Astrocyte (in vitro differentiated cells and primary cell): Measurements from ENCODE around the gene AGPAT4. TPM values are rescaled to one million over a fixed set of nuclear protein-coding genes. Genes with fewer than 3 reads are reported as not detected.
A peak's percentile ranks its signal among the peaks of the same experiment; 100 is the strongest.

ENCODE experiments used
- DNase-seq: peaks from one replicate; pipeline ENCODE4 v3.0.0-alpha.2; 2010; ENCODE audit warnings: low read depth
- FAIRE-seq: peaks from 2 replicates; lab custom pipeline; 2011; peaks lifted over from hg19 to GRCh38; lab: Jason Lieb, UNC
- H2AFZ ChIP-seq: 2 replicates; pipeline ENCODE4 v1.6.0; 2012; ENCODE audit warnings: low read depth, low read length, inconsistent platforms
- H3K27ac ChIP-seq: 2 replicates; pipeline ENCODE4 v1.5.1; 2011; ENCODE audit warnings: low read depth, low read length, inconsistent platforms
- H3K27me3 ChIP-seq: 2 replicates; pipeline ENCODE4 v1.6.0; 2011; ENCODE audit warnings: low read length, inconsistent platforms; ENCODE audit not compliant: insufficient read depth
- H3K36me3 ChIP-seq: 2 replicates; pipeline ENCODE4 v1.5.1; 2011; ENCODE audit warnings: low read length, inconsistent platforms; ENCODE audit not compliant: insufficient read depth
- H3K4me1 ChIP-seq: 2 replicates; pipeline ENCODE4 v1.5.1; 2011; ENCODE audit warnings: low read length, inconsistent platforms; ENCODE audit not compliant: insufficient read depth
- H3K4me2 ChIP-seq: 2 replicates; pipeline ENCODE4 v1.6.0; 2012; ENCODE audit warnings: low read length, inconsistent platforms
- H3K4me3 ChIP-seq: 2 replicates; pipeline ENCODE4 v1.5.1; 2011; ENCODE audit warnings: low read depth, mild to moderate bottlenecking, low read length, inconsistent platforms; ENCODE audit not compliant: insufficient read depth
- H3K79me2 ChIP-seq: 2 replicates; pipeline ENCODE4 v1.6.0; 2012; ENCODE audit warnings: mild to moderate bottlenecking, low read length, inconsistent platforms; ENCODE audit not compliant: insufficient read depth
- H3K9ac ChIP-seq: 2 replicates; pipeline ENCODE4 v1.6.0; 2012; ENCODE audit warnings: mild to moderate bottlenecking, low read length, inconsistent platforms
- H3K9me3 ChIP-seq: 2 replicates; pipeline ENCODE4 v1.5.1; 2012; ENCODE audit warnings: low read depth, mild to moderate bottlenecking, low read length, inconsistent platforms; ENCODE audit not compliant: insufficient read depth
- H4K20me1 ChIP-seq: 2 replicates; pipeline ENCODE4 v1.6.0; 2012; ENCODE audit warnings: low read length, inconsistent platforms; ENCODE audit not compliant: insufficient read depth
- H3K27ac Mint-ChIP-seq: one replicate; pipeline ENCODE4 v1.8.0; 2021; ENCODE audit warnings: mild to moderate bottlenecking, mixed read lengths; ENCODE audit not compliant: unreplicated experiment
- H3K27me3 Mint-ChIP-seq: one replicate; pipeline ENCODE4 v1.8.0; 2021; ENCODE audit warnings: low read depth, mixed read lengths; ENCODE audit not compliant: unreplicated experiment
- H3K36me3 Mint-ChIP-seq: one replicate; pipeline ENCODE4 v1.8.0; 2021; ENCODE audit warnings: low read depth, mixed read lengths; ENCODE audit not compliant: unreplicated experiment
- H3K4me1 Mint-ChIP-seq: one replicate; pipeline ENCODE4 v1.8.0; 2021; ENCODE audit warnings: low read depth, mixed read lengths; ENCODE audit not compliant: unreplicated experiment
- H3K4me3 Mint-ChIP-seq: one replicate; pipeline ENCODE4 v1.8.0; 2021; ENCODE audit warnings: mild to moderate bottlenecking, moderate library complexity, mixed read lengths; ENCODE audit not compliant: unreplicated experiment
- H3K9me3 Mint-ChIP-seq: one replicate; pipeline ENCODE4 v1.8.0; 2021; ENCODE audit warnings: mild to moderate bottlenecking, mixed read lengths; ENCODE audit not compliant: unreplicated experiment
- CTCF ChIP-seq: IDR thresholded peaks from 2 replicates; pipeline ENCODE4 v1.5.1; 2011; ENCODE audit warnings: low read depth, mild to moderate bottlenecking, inconsistent platforms, low read length, moderate library complexity; ENCODE audit not compliant: insufficient read depth
- EZH2 ChIP-seq: IDR thresholded peaks from 2 replicates; pipeline ENCODE4 v1.6.1; 2012; ENCODE audit warnings: mild to moderate bottlenecking, low read length, inconsistent platforms; ENCODE audit not compliant: insufficient read depth
- total RNA-seq: library from RNA; stranded (reverse); gene quantifications from 2 replicates; pipeline ENCODE4 v1.2.1, GENCODE V29; 2021

AGPAT4 gene
- total RNA-seq, 1 donor from 2014 or later, result 27.2 TPM

GRCh38 chr6:161227004-161227960 lies 46.6 kb downstream of the AGPAT4 start:
- Histone ChIP-seq H3K9ac (no peak overlapping the region), H3K4me3 (no peak overlapping the region), H3K4me1 (peaks cover 21% of the 10 kb centered on the region), H3K27ac (no peak overlapping the region), H3K4me2 (no peak overlapping the region), H2AFZ (no peak overlapping the region), H3K36me3 (no peaks in the 10 kb centered on the region), H3K27me3 (no peaks in the 10 kb centered on the region), H3K79me2 (peaks cover 40% of the 10 kb centered on the region), H4K20me1 (peaks cover 11% of the 10 kb centered on the region), H3K9me3 (no peaks in the 10 kb centered on the region)
- Mint-ChIP-seq H3K4me3 (no peak overlapping the region), H3K9me3 (no peaks in the 10 kb centered on the region), H3K36me3 (peaks cover 20% of the 10 kb centered on the region), H3K27ac (peak overlapping the region; percentile 70), H3K4me1 (peaks cover 41% of the 10 kb centered on the region), H3K27me3 (no peaks in the 10 kb centered on the region)
- no peak for TF ChIP-seq CTCF
- TF ChIP-seq EZH2, result no peak
- DNase-seq, result peak; percentile 32
- FAIRE-seq, result no peak

GRCh38 chr6:161226009-161226964 lies 47.6 kb downstream of the AGPAT4 start:
- Histone ChIP-seq H3K4me2 (no peak overlapping the region), H2AFZ (no peak overlapping the region), H3K36me3 (no peaks in the 10 kb centered on the region), H3K4me1 (peaks cover 21% of the 10 kb centered on the region), H3K9ac (no peak overlapping the region), H4K20me1 (peaks cover 11% of the 10 kb centered on the region), H3K79me2 (peaks cover 47% of the 10 kb centered on the region), H3K4me3 (no peak overlapping the region), H3K9me3 (no peaks in the 10 kb centered on the region), H3K27ac (no peak overlapping the region), H3K27me3 (no peaks in the 10 kb centered on the region)
- Mint-ChIP-seq H3K4me3 (no peak overlapping the region), H3K27me3 (no peaks in the 10 kb centered on the region), H3K9me3 (no peaks in the 10 kb centered on the region), H3K4me1 (peaks cover 41% of the 10 kb centered on the region), H3K27ac (peak overlapping the region; percentile 70), H3K36me3 (peaks cover 28% of the 10 kb centered on the region)
- no peak for DNase-seq
- TF ChIP-seq EZH2 (no peak), CTCF (no peak)
- no peak for FAIRE-seq
